HTR-8/SVneo (cell line): Measurements from ENCODE around the gene ANKRD63.

ENCODE experiments used
- DNase-seq: peaks from one replicate; pipeline ENCODE4 v3.0.0; 2011; ENCODE audit warnings: low spot score, mixed read lengths; ENCODE audit not compliant: insufficient read length
- FAIRE-seq: peaks from 2 replicates; lab custom pipeline; 2011; peaks lifted over from hg19 to GRCh38; lab: Jason Lieb, UNC

ANKRD63 gene

GRCh38 chr15:40232625-40233070 is 50.2 kb downstream of the ANKRD63 start:
- FAIRE-seq: no peak

More at GRCh38 chr15:40232625-40233070, 50.2 kb downstream of the ANKRD63 start:
- no peak for DNase-seq
